ENCODE results near the gene SLC7A4. TPM values are rescaled to one million over a fixed set of nuclear protein-coding genes. Genes with fewer than 3 reads are reported as not detected.
"Not testable (repeated sequence)": the region's sequence is repeated elsewhere in the genome, so short reads cannot be mapped to it uniquely, and the experiment has no call there.

The SLC7A4 gene
- polyA plus RNA-seq, 1 experiment: 0.29 TPM

DNA sequence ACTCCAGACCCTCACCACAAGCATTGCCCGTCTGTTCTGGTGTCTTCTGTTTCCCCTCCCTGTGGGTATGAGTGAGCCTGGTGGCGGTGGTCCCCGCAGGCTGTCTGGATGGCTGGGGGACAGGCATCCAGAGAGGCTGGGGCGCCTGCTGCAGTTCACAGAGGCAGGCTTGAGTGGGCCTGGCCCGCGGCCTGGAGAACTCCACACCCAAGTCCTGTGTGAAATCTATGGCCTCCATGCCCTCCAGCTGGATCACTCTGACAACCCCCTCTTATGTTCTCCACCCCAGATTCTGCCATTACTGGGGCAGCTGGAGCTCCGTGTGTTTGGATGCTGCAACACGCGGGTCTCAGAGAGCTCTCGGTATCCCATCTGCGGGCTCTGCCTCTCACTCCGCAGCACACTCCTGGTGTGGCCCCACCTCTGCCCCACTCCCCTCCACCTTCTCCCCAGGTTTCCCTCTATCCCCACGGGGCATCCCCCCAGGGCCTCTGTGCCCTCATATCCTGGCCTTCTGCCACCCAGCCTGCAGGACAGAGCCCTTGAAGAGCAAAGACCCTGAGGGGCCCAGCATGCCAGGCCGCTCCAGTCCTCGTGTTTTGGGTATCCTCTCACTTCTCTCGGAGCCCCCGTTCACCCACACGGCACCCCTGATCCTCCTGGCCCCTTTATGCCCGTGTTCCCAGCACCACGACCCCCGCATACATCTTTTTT lies 44.7 kb upstream of the SLC7A4 start:
- POLR2A ChIA-PET: no interaction called here
- CTCF ChIA-PET: no interaction called here
- no peak overlapping the region for H3K4me3 ChIP-seq (ENCODE audit: low read depth, low read length)
- H3K36me3 ChIP-seq (ENCODE audit: control insufficient read depth, insufficient read depth, low read length): no peaks in the 10 kb centered on the region
- no peak for TF ChIP-seq CTCF (IDR thresholded peaks at IDR 0.05; ENCODE audit: insufficient read depth, low read depth, low read length)
- no peak for DNase-seq (ENCODE audit: low read depth)
- no peaks in the 10 kb centered on the region for H3K27me3 ChIP-seq (ENCODE audit: control insufficient read depth, insufficient read depth, low read length)

DNA sequence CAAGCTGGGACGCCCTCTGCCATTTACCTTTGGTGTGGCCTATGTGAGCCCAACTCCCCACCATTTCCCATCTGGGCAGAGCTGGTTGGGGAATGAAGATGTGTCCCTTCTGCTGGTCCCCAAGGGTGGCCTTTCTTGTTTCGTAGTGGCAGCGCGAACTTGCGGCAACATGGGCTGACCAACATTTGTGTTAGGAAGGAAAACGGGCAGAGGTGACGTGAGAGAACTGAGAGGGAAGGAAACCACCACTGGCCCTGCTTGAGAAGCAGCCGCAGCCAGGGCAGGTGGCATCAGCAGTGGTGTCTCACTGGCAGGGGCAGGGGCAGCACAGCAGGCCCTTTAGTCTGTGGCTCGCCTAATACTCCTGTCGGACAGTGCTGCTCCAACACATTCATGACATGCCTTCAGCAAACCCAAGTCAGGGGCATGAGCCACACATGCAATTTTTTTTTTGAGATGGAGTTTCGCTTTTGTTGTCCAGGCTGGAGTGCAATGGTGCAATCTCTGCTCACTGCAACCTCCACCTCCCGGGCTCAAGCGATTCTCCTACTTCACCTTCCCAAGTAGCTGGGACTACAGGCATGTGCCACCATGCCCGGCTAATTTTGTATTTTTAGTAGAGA lies 43.3 kb upstream of the SLC7A4 start:
- Histone ChIP-seq H3K4me3 (ENCODE audit: low read depth, low read length) (no peak overlapping the region), H3K36me3 (ENCODE audit: control insufficient read depth, insufficient read depth, low read length) (no peaks in the 10 kb centered on the region), H3K27me3 (ENCODE audit: control insufficient read depth, insufficient read depth, low read length) (no peaks in the 10 kb centered on the region)
- no peak for DNase-seq (ENCODE audit: low read depth)
- TF ChIP-seq CTCF (IDR thresholded peaks at IDR 0.05; ENCODE audit: insufficient read depth, low read depth, low read length): no peak
- ChIA-PET CTCF (no interaction called here), POLR2A (no interaction called here)

DNA sequence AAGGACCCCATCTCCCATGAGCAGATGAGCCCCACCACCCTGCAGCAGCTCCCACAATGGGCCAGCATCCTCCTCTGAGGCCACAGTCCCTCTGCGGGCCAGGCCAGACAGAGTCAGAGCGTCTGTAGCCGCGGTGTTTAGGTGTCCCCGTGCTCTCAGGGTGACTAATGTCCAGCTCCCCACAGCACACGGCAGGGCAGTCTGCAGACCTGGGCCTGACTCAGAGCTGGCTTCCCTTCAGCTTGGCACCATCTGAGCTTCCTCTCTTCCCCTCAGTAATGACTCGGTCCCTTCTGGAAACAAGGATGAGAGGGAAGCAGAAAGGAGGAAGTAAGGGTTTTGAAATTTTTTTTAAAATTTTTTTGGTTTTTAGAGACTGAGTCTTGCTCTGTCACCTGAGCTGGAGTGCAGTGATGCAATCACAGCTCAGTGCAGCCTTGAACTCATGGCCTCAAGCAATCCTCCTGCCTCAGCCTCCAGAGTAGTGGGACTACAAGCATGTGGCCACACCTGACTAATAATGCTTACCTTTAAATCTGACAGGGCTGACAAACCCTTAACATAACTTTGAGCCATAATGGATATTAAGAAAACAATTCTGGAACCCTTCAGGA lies 41.8 kb upstream of the SLC7A4 start:
- peak; percentile 28 for DNase-seq (ENCODE audit: low read depth)
- POLR2A ChIA-PET: interaction anchor here (0.7 kb wide), 1 partner anchor 10 kb away, joined by 4 read pairs; no protein-coding TSS in a partner anchor
- no peak overlapping the region for H3K4me3 ChIP-seq (ENCODE audit: low read depth, low read length)
- H3K27me3 ChIP-seq (ENCODE audit: control insufficient read depth, insufficient read depth, low read length): no peaks in the 10 kb centered on the region
- no peaks in the 10 kb centered on the region for H3K36me3 ChIP-seq (ENCODE audit: control insufficient read depth, insufficient read depth, low read length)
- TF ChIP-seq CTCF (IDR thresholded peaks at IDR 0.05; ENCODE audit: insufficient read depth, low read depth, low read length): no peak
- CTCF ChIA-PET: interaction anchor here (0.9 kb wide), 1 partner anchor 28 kb away, joined by 3 read pairs; no protein-coding TSS in a partner anchor

DNA sequence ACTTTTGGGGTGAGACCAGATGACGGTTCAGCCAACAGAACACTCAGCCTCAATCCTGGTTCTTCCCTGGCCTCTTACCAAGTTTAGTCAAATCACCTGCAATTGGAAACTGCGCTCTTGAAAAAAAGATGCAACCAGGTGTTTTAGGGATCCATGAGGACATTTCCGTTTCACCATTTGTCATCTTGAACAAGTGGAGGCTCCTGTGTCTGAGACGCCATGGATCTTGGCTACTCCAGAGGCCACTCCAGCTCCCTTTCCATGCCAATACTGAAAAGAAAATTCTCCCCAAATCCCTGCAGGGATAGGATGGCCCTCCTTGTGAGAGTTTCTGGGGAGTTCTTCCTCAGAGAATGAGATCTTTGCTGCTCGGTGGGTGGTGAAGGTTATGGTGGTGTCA lies 41.1 kb upstream of the SLC7A4 start:
- no peak for DNase-seq (ENCODE audit: low read depth)
- Histone ChIP-seq H3K36me3 (ENCODE audit: control insufficient read depth, insufficient read depth, low read length) (no peaks in the 10 kb centered on the region), H3K4me3 (ENCODE audit: low read depth, low read length) (no peak overlapping the region), H3K27me3 (ENCODE audit: control insufficient read depth, insufficient read depth, low read length) (no peaks in the 10 kb centered on the region)
- TF ChIP-seq CTCF (IDR thresholded peaks at IDR 0.05; ENCODE audit: insufficient read depth, low read depth, low read length): no peak
- POLR2A ChIA-PET: interaction anchor here (0.7 kb wide), 1 partner anchor 9 kb away, joined by 4 read pairs; no protein-coding TSS in a partner anchor
- CTCF ChIA-PET: no interaction called here

GRCh38 chr22:21073023-21073422 lies 40.7 kb upstream of the SLC7A4 start:
- no peaks in the 10 kb centered on the region for H3K27me3 ChIP-seq (ENCODE audit: control insufficient read depth, insufficient read depth, low read length)
- no peaks in the 10 kb centered on the region for H3K36me3 ChIP-seq (ENCODE audit: control insufficient read depth, insufficient read depth, low read length)
- H3K4me3 ChIP-seq (ENCODE audit: low read depth, low read length): no peak overlapping the region
- no peak for DNase-seq (ENCODE audit: low read depth)
- CTCF ChIA-PET: no interaction called here
- POLR2A ChIA-PET: no interaction called here
- no peak for TF ChIP-seq CTCF (IDR thresholded peaks at IDR 0.05; ENCODE audit: insufficient read depth, low read depth, low read length)

DNA sequence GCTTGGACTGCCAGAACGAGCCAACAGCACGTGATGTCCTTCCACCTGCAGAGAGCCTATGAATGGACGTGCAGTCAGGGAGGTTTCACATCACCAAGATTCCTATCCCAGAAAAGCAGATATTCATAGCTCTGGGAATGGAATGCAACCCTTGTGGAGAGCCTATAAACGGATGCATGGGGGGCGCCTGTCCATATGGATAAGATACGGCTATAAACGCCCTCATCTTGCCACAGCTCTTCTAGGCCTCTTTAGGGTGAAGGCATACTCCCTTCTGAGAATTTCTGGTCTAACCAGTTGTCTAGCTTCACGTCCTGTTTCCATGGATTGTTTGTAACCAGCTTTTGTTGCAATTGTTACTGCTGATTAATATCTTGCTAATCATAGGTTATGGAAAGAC lies 39.4 kb upstream of the SLC7A4 start:
- H3K36me3 ChIP-seq (ENCODE audit: control insufficient read depth, insufficient read depth, low read length); H3K4me3 ChIP-seq (ENCODE audit: low read depth, low read length); H3K27me3 ChIP-seq (ENCODE audit: control insufficient read depth, insufficient read depth, low read length); DNase-seq (ENCODE audit: low read depth); CTCF ChIA-PET; POLR2A ChIA-PET: not testable (repeated sequence)
